Neural progenitor cell (in vitro differentiated cells): Measurements from ENCODE around the gene BCL7B.

Experiments
- EZH2 ChIP-seq: fragments of 200-600 bp; sonication (generic); IDR thresholded peaks from 2 replicates; pipeline ENCODE4 v1.6.1; 2017; ENCODE audit warnings: antibody characterized with exemption, mild to moderate bottlenecking, moderate library complexity
- EZH2phosphoT487 ChIP-seq: fragments of 200-600 bp; sonication (generic); IDR thresholded peaks from 2 replicates; pipeline ENCODE4 v1.6.1; 2017; ENCODE audit warnings: antibody characterized with exemption
- TF ChIP-seq, protein P1 (sequence below): fragments of 200-600 bp; sonication (generic); IDR thresholded peaks from 2 replicates; pipeline ENCODE4 v1.5.1; 2017; ENCODE audit warnings: antibody characterized with exemption, mild to moderate bottlenecking

DNA sequence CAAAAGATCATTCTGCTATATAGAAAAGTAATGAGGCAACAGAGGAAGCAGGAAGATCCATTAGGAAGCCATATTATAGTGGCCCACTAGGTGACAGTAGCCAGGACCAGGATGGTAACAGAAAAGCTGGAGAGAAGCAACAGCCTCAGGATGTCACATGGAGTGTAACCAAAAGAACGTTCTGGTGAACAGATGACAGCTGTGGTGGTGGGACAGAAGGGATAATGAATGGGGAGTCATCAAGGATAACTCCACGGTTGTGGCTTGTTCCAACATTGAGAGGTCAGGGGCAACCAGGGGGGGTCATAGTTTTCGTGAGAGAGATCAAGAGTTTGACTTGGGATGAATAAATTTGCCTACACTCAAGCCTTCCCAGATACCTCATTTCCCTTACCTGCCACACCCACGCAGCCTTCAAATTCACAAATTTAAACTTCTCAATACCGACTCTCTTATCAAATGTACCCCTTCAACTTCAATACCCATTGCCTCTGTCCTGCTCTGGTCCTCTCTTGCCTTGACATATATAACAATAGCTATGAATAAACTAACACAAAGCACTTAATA is 11.6 kb upstream of the BCL7B start:
- TF ChIP-seq, protein P1, sequence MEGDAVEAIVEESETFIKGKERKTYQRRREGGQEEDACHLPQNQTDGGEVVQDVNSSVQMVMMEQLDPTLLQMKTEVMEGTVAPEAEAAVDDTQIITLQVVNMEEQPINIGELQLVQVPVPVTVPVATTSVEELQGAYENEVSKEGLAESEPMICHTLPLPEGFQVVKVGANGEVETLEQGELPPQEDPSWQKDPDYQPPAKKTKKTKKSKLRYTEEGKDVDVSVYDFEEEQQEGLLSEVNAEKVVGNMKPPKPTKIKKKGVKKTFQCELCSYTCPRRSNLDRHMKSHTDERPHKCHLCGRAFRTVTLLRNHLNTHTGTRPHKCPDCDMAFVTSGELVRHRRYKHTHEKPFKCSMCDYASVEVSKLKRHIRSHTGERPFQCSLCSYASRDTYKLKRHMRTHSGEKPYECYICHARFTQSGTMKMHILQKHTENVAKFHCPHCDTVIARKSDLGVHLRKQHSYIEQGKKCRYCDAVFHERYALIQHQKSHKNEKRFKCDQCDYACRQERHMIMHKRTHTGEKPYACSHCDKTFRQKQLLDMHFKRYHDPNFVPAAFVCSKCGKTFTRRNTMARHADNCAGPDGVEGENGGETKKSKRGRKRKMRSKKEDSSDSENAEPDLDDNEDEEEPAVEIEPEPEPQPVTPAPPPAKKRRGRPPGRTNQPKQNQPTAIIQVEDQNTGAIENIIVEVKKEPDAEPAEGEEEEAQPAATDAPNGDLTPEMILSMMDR: no peak
- TF ChIP-seq EZH2 (no peak), EZH2phosphoT487 (no peak)
